NB4 (cell line): Measurements from ENCODE around the gene FHIT.

Source experiments
- DNase-seq: peaks from one replicate; pipeline ENCODE4 v3.0.0; 2010; ENCODE audit warnings: low read depth
- H3K4me3 ChIP-seq: one replicate; pipeline ENCODE4 v1.5.1; 2011; ENCODE audit warnings: mild to moderate bottlenecking, low read depth, low read length, moderate library complexity
- CTCF ChIP-seq: IDR thresholded peaks from one replicate; pipeline ENCODE4 v1.5.1; 2012; ENCODE audit warnings: low read depth, low read length
- MAX ChIP-seq: IDR thresholded peaks from 2 replicates; pipeline ENCODE4 v1.6.1; 2011; ENCODE audit warnings: low read depth, low read length
- MYC ChIP-seq: IDR thresholded peaks from 2 replicates; pipeline ENCODE4 v1.6.1; 2011; ENCODE audit warnings: low read depth, low read length
- POLR2A ChIP-seq: IDR thresholded peaks from 2 replicates; pipeline ENCODE4 v1.6.1; 2011; ENCODE audit warnings: mild to moderate bottlenecking; ENCODE audit not compliant: insufficient read length; ENCODE audit errors: extremely low read depth

The FHIT gene

DNA sequence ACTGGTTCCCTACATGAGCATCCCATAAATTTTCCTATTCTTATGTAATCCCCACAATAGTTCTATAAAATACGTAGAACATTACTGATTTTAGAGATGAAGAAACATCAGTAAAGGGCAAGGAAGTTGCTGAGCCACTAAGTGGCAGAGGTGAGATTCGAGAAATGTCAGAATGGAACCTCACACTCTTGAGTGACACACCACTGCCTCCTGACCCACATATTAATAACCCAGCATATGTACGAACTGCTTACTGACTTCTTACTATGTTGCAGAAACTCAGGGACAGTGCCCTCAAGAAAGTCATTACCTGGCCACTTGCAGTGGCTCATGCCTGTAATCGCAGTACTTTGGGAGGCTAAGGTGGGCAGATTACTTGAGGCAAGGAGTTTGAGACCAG is 1022.4 kb downstream of the FHIT start:
- no peak for DNase-seq
- H3K4me3 ChIP-seq: no peak overlapping the region
- TF ChIP-seq CTCF (no peak), MAX (no peak), POLR2A (no peak), MYC (no peak)

GRCh38 chr3:60226912-60227311 is 1024.3 kb downstream of the FHIT start:
- no peak overlapping the region for H3K4me3 ChIP-seq
- DNase-seq: no peak
- TF ChIP-seq CTCF (no peak), POLR2A (no peak), MAX (no peak), MYC (no peak)

GRCh38 chr3:60225848-60226247 is 1025.4 kb downstream of the FHIT start:
- H3K4me3 ChIP-seq: no peak overlapping the region
- peak; percentile 25 for DNase-seq
- no peak for TF ChIP-seq MYC
- no peak for TF ChIP-seq MAX
- TF ChIP-seq CTCF: no peak
- no peak for TF ChIP-seq POLR2A

DNA sequence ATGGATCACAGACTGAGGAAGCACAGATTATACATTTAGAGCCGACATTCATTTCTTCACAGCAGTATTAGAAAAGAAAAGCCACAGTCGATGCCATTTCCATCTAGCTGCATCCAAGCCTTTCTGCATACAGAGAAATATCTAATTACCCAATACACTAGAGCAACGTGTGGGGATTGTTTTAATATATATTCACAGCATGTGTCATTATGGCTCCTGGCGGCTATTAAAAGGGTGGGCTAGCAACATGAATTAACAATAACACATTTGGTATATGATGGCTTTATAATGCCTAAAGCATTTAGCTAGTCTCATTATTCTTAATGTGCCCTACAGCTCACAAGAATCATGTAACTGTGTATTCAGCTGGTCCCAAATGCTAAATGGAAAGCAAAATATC is 1030.5 kb downstream of the FHIT start:
- H3K4me3 ChIP-seq: no peak overlapping the region
- TF ChIP-seq POLR2A (no peak), CTCF (no peak), MYC (no peak)
- DNase-seq: no peak

DNA sequence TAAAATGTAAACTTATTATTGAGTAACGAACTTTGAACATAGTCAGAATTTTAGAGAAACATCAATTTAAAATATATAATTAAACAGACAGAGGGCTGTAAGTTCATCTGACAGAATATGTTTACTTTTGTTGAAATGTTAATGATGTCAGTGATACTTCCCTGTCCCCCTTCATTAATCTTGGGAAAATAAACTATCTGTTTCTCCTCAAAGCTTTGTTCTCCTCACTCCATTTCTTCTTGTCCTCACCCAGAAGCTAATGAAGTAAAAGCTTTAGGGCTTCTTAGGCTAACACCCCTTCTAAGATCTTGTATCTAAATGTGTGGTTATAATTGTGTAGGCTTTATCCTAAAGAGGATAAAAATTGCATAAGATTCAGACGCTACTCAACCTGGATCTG is 1031.8 kb downstream of the FHIT start:
- no peak overlapping the region for H3K4me3 ChIP-seq
- DNase-seq: no peak
- TF ChIP-seq POLR2A (no peak), MYC (no peak), MAX (no peak), CTCF (no peak)

DNA sequence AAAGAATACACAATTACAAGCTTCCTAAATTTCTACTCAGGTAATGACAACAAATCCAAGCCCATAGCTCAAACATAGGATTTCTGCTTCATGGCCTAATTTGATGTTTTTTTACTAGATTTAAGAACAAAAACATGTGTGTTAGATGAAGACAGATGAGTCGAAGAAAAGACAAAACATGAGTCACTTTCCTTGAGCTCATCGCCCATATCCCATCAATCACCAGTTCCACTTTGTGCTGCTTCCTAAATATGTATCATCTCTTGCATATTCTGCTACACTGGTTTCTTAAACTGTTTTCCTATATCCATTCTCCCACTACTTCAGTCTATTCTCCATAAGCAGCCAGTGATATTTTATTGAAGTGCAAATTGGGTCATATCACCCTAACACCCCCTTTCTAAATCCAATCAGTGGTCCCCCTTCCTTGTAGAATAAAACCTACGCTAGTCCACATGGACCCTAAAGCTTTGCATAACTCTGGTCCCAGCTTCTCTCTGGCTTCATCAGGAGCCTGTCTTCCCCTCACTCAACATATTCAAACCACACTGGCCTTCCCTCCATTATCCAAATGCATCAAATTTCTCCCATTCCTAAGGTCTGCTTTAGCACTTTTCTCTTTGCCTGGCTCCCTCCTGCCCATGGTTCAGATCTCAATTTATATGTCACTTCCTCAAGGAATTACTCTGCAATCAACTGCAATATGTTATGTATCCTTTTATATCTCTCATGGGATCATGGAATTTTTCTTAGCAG is 1033.9 kb downstream of the FHIT start:
- no peak overlapping the region for H3K4me3 ChIP-seq
- no peak for TF ChIP-seq CTCF
- no peak for TF ChIP-seq POLR2A
- TF ChIP-seq MYC: no peak
- TF ChIP-seq MAX: no peak

More for the DNA sequence above, 1033.9 kb downstream of the FHIT start:
- DNase-seq: no peak
